Measurements from ENCODE around the gene KLHL3. TPM values are rescaled to one million over a fixed set of nuclear protein-coding genes. Genes with fewer than 3 reads are reported as not detected.
A peak's percentile ranks its signal among the peaks of the same experiment; 100 is the strongest.

The KLHL3 gene
- total RNA-seq, 2 experiments from 2014 or later, result 24.1 to 27.1 TPM

- ChIA-PET CTCF (interaction anchor here (0.7 to 3.6 kb wide), 2 partner anchors 13 to 249 kb away, joined by 3 to 21 read pairs; no protein-coding TSS in a partner anchor), POLR2A (interaction anchor here (0.6 kb wide), 1 partner anchor 116 kb away, joined by 8 read pairs; no protein-coding TSS in a partner anchor)
- no peak for DNase-seq
- peaks cover 25% of the 10 kb centered on the region for H3K4me1 Mint-ChIP-seq
- H3K4me3 Mint-ChIP-seq, result peak overlapping the region; percentile 95
- peak overlapping the region; percentile 100 for H3K27ac Mint-ChIP-seq
- H3K36me3 Mint-ChIP-seq (ENCODE audit: low read depth), result peaks cover 42% of the 10 kb centered on the region
- H3K27me3 Mint-ChIP-seq, result no peaks in the 10 kb centered on the region
- H3K9me3 Mint-ChIP-seq, result no peaks in the 10 kb centered on the region
Measured at GRCh38 chr5:137754961-137755762, 19.3 kb upstream of the KLHL3 start.

- Mint-ChIP-seq H3K4me1 (peaks cover 27% of the 10 kb centered on the region), H3K4me3 (peak within 1 kb of the TSS; percentile 95), H3K36me3 (ENCODE audit: low read depth) (peaks cover 43% of the 10 kb centered on the region), H3K27me3 (no peaks in the 10 kb centered on the region), H3K27ac (peak within 1 kb of the TSS; percentile 100), H3K9me3 (no peaks in the 10 kb centered on the region)
- ChIA-PET CTCF (interaction anchor here (0.5 to 3.6 kb wide), 8 partner anchors 13 to 150 kb away, joined by 3 to 21 read pairs (median 4); partner anchors contain the start of gene KLHL3), POLR2A (interaction anchor here (0.6 kb wide), 1 partner anchor 115 kb away, joined by 8 read pairs; no protein-coding TSS in a partner anchor)
- peak; percentile 96 for DNase-seq
Measured at GRCh38 chr5:137754188-137754960, 18.5 kb upstream of the KLHL3 start, which contains the start of gene HNRNPA0. Gene HNRNPA0, minus strand, starts transcription at chr5:137754363. Its CDS starts 297 bp downstream, at chr5:137754066.

GRCh38 chr5:137753691-137754187 is 17.9 kb upstream of the KLHL3 start:
- peak overlapping the region; percentile 100 for H3K27ac Mint-ChIP-seq
- H3K9me3 Mint-ChIP-seq, result no peaks in the 10 kb centered on the region
- H3K4me1 Mint-ChIP-seq, result peaks cover 27% of the 10 kb centered on the region
- POLR2A ChIA-PET, result interaction anchor here (0.6 to 0.7 kb wide), 2 partner anchors 14 to 18 kb away, joined by 4 read pairs; partner anchors contain the start of gene KLHL3
- H3K4me3 Mint-ChIP-seq, result peak overlapping the region; percentile 95
- peaks cover 43% of the 10 kb centered on the region for H3K36me3 Mint-ChIP-seq (ENCODE audit: low read depth)
- CTCF ChIA-PET, result interaction anchor here (0.5 to 3.6 kb wide), 10 partner anchors 12 to 502 kb away, joined by 3 to 21 read pairs (median 4); partner anchors contain the start of gene KLHL3
- no peaks in the 10 kb centered on the region for H3K27me3 Mint-ChIP-seq
- DNase-seq, result no peak

- Mint-ChIP-seq H3K36me3 (ENCODE audit: low read depth) (peaks cover 43% of the 10 kb centered on the region), H3K27ac (peak overlapping the region; percentile 100), H3K4me1 (peaks cover 27% of the 10 kb centered on the region), H3K4me3 (peak overlapping the region; percentile 95), H3K9me3 (no peaks in the 10 kb centered on the region), H3K27me3 (no peaks in the 10 kb centered on the region)
- POLR2A ChIA-PET, result interaction anchor here (0.6 to 0.7 kb wide), 3 partner anchors 13 to 286 kb away, joined by 3 to 4 read pairs (median 4); partner anchors contain the start of gene KLHL3
- peak; percentile 47 for DNase-seq
- CTCF ChIA-PET, result interaction anchor here (0.5 to 3.6 kb wide), 11 partner anchors 11 to 503 kb away, joined by 3 to 21 read pairs (median 4); partner anchors contain the start of gene KLHL3
Measured at GRCh38 chr5:137752905-137753690, 17.2 kb upstream of the KLHL3 start.

- H3K36me3 Mint-ChIP-seq (ENCODE audit: low read depth), result peaks cover 43% of the 10 kb centered on the region
- DNase-seq, result peak; percentile 35
- POLR2A ChIA-PET, result interaction anchor here (0.7 kb wide), 1 partner anchor 27 kb away, joined by 5 read pairs; no protein-coding TSS in a partner anchor
- H3K4me1 Mint-ChIP-seq, result peaks cover 27% of the 10 kb centered on the region
- peak overlapping the region; percentile 100 for H3K27ac Mint-ChIP-seq
- peak overlapping the region; percentile 95 for H3K4me3 Mint-ChIP-seq
- CTCF ChIA-PET, result interaction anchor here (0.7 to 1.6 kb wide), 7 partner anchors 9 to 189 kb away, joined by 3 to 11 read pairs (median 3); no protein-coding TSS in a partner anchor
- H3K27me3 Mint-ChIP-seq, result no peaks in the 10 kb centered on the region
- no peaks in the 10 kb centered on the region for H3K9me3 Mint-ChIP-seq
Measured at GRCh38 chr5:137751869-137752491, 16.1 kb upstream of the KLHL3 start.

- ChIA-PET POLR2A (no interaction called here), CTCF (interaction anchor here (0.6 to 1.8 kb wide), 2 partner anchors 124 to 130 kb away, joined by 3 read pairs; no protein-coding TSS in a partner anchor)
- H3K27me3 Mint-ChIP-seq, result no peaks in the 10 kb centered on the region
- H3K4me1 Mint-ChIP-seq, result peaks cover 27% of the 10 kb centered on the region
- H3K4me3 Mint-ChIP-seq, result no peak overlapping the region
- no peak for DNase-seq
- no peaks in the 10 kb centered on the region for H3K9me3 Mint-ChIP-seq
- H3K27ac Mint-ChIP-seq, result no peak overlapping the region
- peaks cover 40% of the 10 kb centered on the region for H3K36me3 Mint-ChIP-seq (ENCODE audit: low read depth)
Measured at GRCh38 chr5:137750436-137750835, 14.5 kb upstream of the KLHL3 start.

GRCh38 chr5:137747848-137748247 is 12.0 kb upstream of the KLHL3 start:
- Mint-ChIP-seq H3K9me3 (no peaks in the 10 kb centered on the region), H3K4me1 (peaks cover 25% of the 10 kb centered on the region), H3K36me3 (ENCODE audit: low read depth) (peaks cover 26% of the 10 kb centered on the region), H3K27ac (no peak overlapping the region), H3K27me3 (no peaks in the 10 kb centered on the region), H3K4me3 (no peak overlapping the region)
- ChIA-PET POLR2A (no interaction called here), CTCF (interaction anchor here (1.0 kb wide), 1 partner anchor 87 kb away, joined by 3 read pairs; no protein-coding TSS in a partner anchor)
- no peak for DNase-seq

- ChIA-PET POLR2A (interaction anchor here (1.0 kb wide), 1 partner anchor 83 kb away, joined by 10 read pairs; no protein-coding TSS in a partner anchor), CTCF (interaction anchor here (0.6 to 8.7 kb wide), 18 partner anchors 8 to 388 kb away, joined by 3 to 52 read pairs (median 4); partner anchors contain the start of gene HNRNPA0)
- Mint-ChIP-seq H3K4me1 (peaks cover 19% of the 10 kb centered on the region), H3K9me3 (peaks cover 3% of the 10 kb centered on the region), H3K27me3 (no peaks in the 10 kb centered on the region), H3K36me3 (ENCODE audit: low read depth) (peaks cover 7% of the 10 kb centered on the region), H3K4me3 (no peak overlapping the region), H3K27ac (no peak overlapping the region)
- DNase-seq, result peak; percentile 84
Measured at GRCh38 chr5:137743031-137743640, 7.2 kb upstream of the KLHL3 start.

- peaks cover 19% of the 10 kb centered on the region for H3K4me1 Mint-ChIP-seq
- CTCF ChIA-PET, result interaction anchor here (1.0 to 8.7 kb wide), 13 partner anchors 10 to 112 kb away, joined by 3 to 52 read pairs (median 5); partner anchors contain the start of gene HNRNPA0
Measured at GRCh38 chr5:137741718-137742117, 5.8 kb upstream of the KLHL3 start.

GRCh38 chr5:137739737-137740136 is 3.8 kb upstream of the KLHL3 start:
- Mint-ChIP-seq H3K4me1 (peaks cover 19% of the 10 kb centered on the region), H3K4me3 (no peak overlapping the region), H3K36me3 (ENCODE audit: low read depth) (peaks cover 10% of the 10 kb centered on the region), H3K27me3 (no peaks in the 10 kb centered on the region), H3K27ac (no peak overlapping the region), H3K9me3 (peaks cover 7% of the 10 kb centered on the region)
- CTCF ChIA-PET, result interaction anchor here (2.5 to 8.7 kb wide), 3 partner anchors 12 to 81 kb away, joined by 11 to 52 read pairs (median 12); no protein-coding TSS in a partner anchor
- POLR2A ChIA-PET, result interaction anchor here (0.7 kb wide), 1 partner anchor 14 kb away, joined by 4 read pairs; no protein-coding TSS in a partner anchor
- no peak for DNase-seq

More at GRCh38 chr5:137741718-137742117, 5.8 kb upstream of the KLHL3 start:
- POLR2A ChIA-PET, result no interaction called here
- DNase-seq, result no peak
- Mint-ChIP-seq H3K27me3 (no peaks in the 10 kb centered on the region), H3K9me3 (peaks cover 7% of the 10 kb centered on the region), H3K36me3 (ENCODE audit: low read depth) (peaks cover 10% of the 10 kb centered on the region), H3K4me3 (no peak overlapping the region), H3K27ac (no peak overlapping the region)
